Memory B cell (primary cell): Measurements from ENCODE around the gene CLDN24.

ENCODE experiments used
- ATAC-seq: fragments of 150-1000 bp; cut with Tn5 transposase; 2 replicates; pipeline ENCODE4 v1.10.0; 2021; ENCODE audit warnings: low read depth, mild to moderate bottlenecking, moderate library complexity
- DNase-seq, 2 donors: peaks; one replicate each; pipeline ENCODE4 v3.0.0; 2022; ENCODE audit warnings: low spot score in 2 of 2
- H3K27ac Mint-ChIP-seq: one replicate; pipeline ENCODE4 v1.8.0; 2022; ENCODE audit warnings: mild to moderate bottlenecking, moderate library complexity, mixed read lengths
- H3K27me3 Mint-ChIP-seq: one replicate; pipeline ENCODE4 v1.8.0; 2022; ENCODE audit warnings: mixed read lengths
- H3K36me3 Mint-ChIP-seq: one replicate; pipeline ENCODE4 v1.8.0; 2022; ENCODE audit warnings: mild to moderate bottlenecking, mixed read lengths
- H3K4me1 Mint-ChIP-seq: one replicate; pipeline ENCODE4 v1.8.0; 2022; ENCODE audit warnings: mixed read lengths
- H3K4me3 Mint-ChIP-seq: one replicate; pipeline ENCODE4 v1.8.0; 2022; ENCODE audit warnings: mild to moderate bottlenecking, moderate library complexity, mixed read lengths
- H3K9me3 Mint-ChIP-seq: one replicate; pipeline ENCODE4 v1.8.0; 2022; ENCODE audit warnings: mixed read lengths

Gene CLDN24

DNA sequence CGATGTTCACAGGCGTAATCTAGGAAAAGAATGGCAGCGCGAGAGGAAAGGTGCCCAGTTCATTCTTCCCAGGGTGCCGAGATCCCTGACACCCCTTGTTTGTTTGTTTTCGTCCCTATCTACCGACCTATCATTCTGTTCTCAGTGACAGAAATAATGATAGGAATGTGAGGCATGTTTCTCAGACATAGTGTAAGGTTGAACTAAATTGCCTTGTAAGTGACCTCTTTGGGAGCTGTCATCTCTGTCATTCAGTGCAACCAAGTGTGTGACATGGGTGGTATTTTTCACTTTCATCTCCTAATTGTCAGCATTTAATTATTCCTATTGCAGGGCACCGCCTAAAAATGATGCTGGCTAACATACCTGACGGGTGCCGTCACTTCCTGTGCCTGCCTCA lies 26.5 kb downstream of the CLDN24 start:
- Mint-ChIP-seq H3K9me3 (no peaks in the 10 kb centered on the region), H3K4me1 (peaks cover 3% of the 10 kb centered on the region), H3K27ac (no peak overlapping the region), H3K27me3 (peaks cover 1% of the 10 kb centered on the region), H3K36me3 (no peaks in the 10 kb centered on the region), H3K4me3 (no peak overlapping the region)
- DNase-seq (no peak), ATAC-seq (no peak)

DNA sequence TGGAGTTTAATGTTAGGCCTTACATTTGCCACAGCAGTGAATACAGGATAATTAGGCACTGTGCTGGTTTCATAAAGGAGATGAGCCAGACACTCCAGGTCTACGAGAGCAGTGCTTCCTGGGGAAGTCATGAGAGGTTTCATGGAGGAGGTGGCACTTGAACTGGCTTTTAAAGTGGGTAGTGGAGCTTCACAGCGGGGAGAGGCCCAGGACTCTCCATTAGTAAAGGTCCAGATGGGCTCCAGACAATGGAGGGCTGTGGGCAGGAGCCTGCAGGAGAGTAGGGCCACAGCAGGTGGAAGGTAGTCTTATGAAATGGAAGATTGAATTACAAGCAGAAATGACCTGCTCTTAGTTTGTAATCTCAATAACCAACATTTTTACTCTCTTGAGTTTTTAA lies 31.2 kb downstream of the CLDN24 start:
- H3K27ac Mint-ChIP-seq = no peak overlapping the region
- no peaks in the 10 kb centered on the region for H3K9me3 Mint-ChIP-seq
- DNase-seq = no peak
- H3K27me3 Mint-ChIP-seq = peaks cover 8% of the 10 kb centered on the region
- H3K4me3 Mint-ChIP-seq = no peak overlapping the region
- H3K4me1 Mint-ChIP-seq = no peaks in the 10 kb centered on the region
- no peak for ATAC-seq
- H3K36me3 Mint-ChIP-seq = no peaks in the 10 kb centered on the region

DNA sequence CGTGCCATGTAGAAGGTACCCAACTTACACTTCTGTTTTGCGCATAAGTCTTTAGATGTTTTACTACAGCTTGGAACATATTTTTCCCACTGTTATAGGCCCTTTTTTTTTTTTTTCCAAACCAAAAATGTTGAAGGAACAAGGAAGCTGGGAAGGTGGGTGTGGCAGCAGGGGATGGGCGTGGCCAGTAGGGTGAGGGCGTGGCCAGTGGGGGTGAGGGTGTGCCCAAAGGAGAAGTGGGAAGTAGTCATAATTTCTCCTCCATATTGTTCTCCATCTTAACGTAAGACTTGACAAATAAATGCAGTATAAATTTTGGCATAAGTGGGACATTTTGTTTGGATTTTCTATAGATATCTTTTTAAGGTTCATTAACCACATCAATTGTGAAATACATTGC lies 32.5 kb downstream of the CLDN24 start:
- Mint-ChIP-seq H3K36me3 (no peaks in the 10 kb centered on the region), H3K27me3 (peaks cover 10% of the 10 kb centered on the region), H3K4me1 (no peaks in the 10 kb centered on the region), H3K9me3 (no peaks in the 10 kb centered on the region), H3K4me3 (no peak overlapping the region), H3K27ac (no peak overlapping the region)
- DNase-seq (no peak), ATAC-seq (no peak)

DNA sequence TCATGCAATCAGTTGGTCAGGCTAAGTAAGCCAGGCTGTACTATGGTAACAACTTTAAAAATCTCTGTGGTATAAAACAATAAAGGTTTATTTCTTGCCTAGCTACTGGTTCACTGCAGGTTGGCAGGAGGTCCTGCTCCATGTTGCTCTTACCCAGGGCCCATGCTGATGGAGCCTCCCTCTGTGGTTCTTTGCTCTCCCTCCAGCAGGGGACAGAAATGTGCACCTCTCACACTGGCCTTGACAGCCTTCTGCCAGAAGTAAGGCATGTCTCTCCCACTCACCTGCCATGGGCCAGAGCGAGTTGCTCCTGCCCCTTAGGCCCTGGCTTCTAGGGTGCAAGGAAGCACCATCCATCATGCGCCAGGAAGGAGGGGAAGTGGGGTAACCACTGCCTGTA lies 33.3 kb downstream of the CLDN24 start:
- Mint-ChIP-seq H3K27me3 (peaks cover 12% of the 10 kb centered on the region), H3K9me3 (no peaks in the 10 kb centered on the region), H3K4me3 (no peak overlapping the region), H3K36me3 (no peaks in the 10 kb centered on the region), H3K4me1 (no peaks in the 10 kb centered on the region), H3K27ac (no peak overlapping the region)
- DNase-seq (no peak), ATAC-seq (no peak)

DNA sequence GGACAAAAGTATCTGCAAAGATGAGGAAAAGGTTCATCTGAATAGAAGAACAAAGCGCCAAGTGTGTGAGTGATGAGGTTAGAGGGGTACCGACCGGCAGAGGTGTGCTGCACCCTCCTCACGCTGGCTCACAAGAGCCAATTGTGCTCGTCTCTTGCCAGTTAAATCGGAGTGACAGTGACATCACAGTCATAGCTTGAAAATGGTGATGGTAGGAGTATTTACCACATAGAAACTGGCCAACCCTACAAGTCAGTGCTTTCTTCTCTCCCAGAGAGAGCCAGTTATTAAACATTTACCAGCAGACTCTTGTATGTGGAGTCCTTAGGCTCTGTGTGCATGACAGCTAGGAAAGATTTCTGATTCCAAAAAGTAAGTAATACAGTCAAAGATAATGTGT lies 34.5 kb downstream of the CLDN24 start:
- DNase-seq = no peak
- H3K4me1 Mint-ChIP-seq = no peaks in the 10 kb centered on the region
- no peak overlapping the region for H3K27ac Mint-ChIP-seq
- no peaks in the 10 kb centered on the region for H3K36me3 Mint-ChIP-seq
- no peaks in the 10 kb centered on the region for H3K9me3 Mint-ChIP-seq
- peaks cover 13% of the 10 kb centered on the region for H3K27me3 Mint-ChIP-seq
- ATAC-seq = no peak
- H3K4me3 Mint-ChIP-seq = no peak overlapping the region

DNA sequence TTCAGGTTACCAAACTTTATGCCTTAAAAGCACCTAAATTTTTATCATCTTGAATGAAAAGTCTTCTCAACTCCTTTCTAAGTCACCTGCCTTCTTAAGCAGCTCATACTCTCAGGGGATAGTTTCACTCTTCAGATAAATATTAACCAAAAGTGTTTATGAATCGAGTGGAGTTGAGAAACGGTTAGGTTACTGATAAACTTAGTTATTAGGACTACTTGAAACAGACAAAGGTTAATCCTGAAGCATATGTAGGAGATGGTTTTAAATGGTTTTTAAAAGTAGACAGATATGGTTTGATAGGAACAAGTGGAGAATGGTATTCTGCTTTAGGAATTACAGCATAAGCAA lies 34.9 kb downstream of the CLDN24 start:
- no peaks in the 10 kb centered on the region for H3K36me3 Mint-ChIP-seq
- H3K27me3 Mint-ChIP-seq = peaks cover 14% of the 10 kb centered on the region
- H3K4me3 Mint-ChIP-seq = no peak overlapping the region
- H3K9me3 Mint-ChIP-seq = no peaks in the 10 kb centered on the region
- H3K4me1 Mint-ChIP-seq = no peaks in the 10 kb centered on the region
- ATAC-seq = no peak
- no peak for DNase-seq
- no peak overlapping the region for H3K27ac Mint-ChIP-seq

DNA sequence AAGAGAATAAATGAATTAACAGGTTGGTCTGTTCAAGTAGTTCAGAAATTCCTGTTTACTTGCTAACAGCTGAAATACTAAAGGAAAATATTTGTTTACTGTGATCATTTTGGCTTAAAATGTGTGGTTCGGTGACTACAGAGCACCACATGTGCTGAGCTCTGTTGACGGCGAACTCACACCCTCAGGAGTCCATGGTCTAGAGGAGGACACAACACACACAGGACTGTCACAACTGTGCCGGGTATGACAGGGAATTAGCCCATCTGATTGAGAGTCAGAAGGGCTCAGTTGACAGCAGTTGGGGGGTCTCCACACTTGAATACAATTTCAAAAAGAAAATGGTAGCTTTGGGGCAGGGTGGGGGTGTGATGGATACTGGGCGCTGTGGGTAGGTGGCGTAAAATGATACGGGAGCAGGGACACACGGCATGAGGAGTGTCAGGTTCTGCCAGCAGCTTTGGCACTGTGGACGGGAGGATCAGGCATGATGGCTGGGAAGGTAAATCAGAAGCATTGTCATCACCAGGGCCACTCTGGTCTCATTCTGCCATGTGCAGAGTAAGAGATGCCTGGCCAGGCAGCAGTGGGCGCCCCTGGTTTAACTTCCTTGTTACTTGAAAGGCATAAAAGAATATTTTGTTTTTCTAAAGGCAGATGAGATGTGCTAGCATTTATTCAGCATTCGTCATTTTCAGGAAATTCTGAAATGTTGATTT lies 35.5 kb downstream of the CLDN24 start:
- H3K27ac Mint-ChIP-seq = no peak overlapping the region
- no peaks in the 10 kb centered on the region for H3K9me3 Mint-ChIP-seq
- ATAC-seq (no peak), DNase-seq (no peak)
- no peaks in the 10 kb centered on the region for H3K4me1 Mint-ChIP-seq
- no peaks in the 10 kb centered on the region for H3K36me3 Mint-ChIP-seq
- H3K27me3 Mint-ChIP-seq = peaks cover 14% of the 10 kb centered on the region
- no peak overlapping the region for H3K4me3 Mint-ChIP-seq

DNA sequence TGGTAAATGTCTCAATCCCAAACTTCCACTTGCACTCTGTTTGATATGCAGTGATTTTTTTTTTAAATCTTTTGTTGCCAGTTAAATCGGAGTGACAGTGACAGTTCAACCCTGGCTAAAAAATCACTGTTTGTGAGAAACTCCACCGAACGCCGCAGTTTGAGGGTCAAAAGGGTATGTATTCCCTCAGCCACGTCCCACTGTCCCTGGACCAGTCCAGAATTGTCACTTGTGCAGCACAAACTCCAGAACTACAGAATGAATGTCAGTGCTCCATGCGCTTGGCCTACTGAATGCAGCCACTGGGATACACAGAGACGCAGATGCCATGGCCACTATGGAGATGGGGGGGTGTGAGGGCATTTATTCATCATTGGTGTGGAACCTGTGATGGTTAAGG lies 36.3 kb downstream of the CLDN24 start:
- H3K27ac Mint-ChIP-seq = no peak overlapping the region
- no peak overlapping the region for H3K4me3 Mint-ChIP-seq
- H3K27me3 Mint-ChIP-seq = peaks cover 14% of the 10 kb centered on the region
- DNase-seq = no peak
- ATAC-seq = no peak
- no peaks in the 10 kb centered on the region for H3K4me1 Mint-ChIP-seq
- H3K9me3 Mint-ChIP-seq = no peaks in the 10 kb centered on the region
- no peaks in the 10 kb centered on the region for H3K36me3 Mint-ChIP-seq

DNA sequence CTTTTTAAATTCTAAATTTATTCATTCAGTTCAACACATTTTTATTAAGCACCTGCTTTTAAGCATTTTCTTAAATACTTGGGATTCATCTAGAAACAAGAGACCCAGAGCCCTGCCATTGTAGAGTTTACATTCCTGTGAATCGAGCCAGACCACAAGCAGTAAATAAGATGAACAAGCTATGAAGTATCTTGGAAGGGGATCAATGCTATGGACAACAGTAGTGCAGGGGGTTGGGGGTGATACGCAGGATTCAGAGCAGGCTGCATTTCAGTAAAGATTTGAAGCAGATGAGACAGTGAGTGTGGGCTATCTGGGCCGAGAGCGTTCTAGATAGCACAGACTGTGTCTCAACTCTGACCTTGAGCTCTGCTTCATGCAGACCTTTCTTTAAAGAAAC lies 37.3 kb downstream of the CLDN24 start:
- H3K27me3 Mint-ChIP-seq = peaks cover 14% of the 10 kb centered on the region
- H3K9me3 Mint-ChIP-seq = no peaks in the 10 kb centered on the region
- no peaks in the 10 kb centered on the region for H3K4me1 Mint-ChIP-seq
- DNase-seq = no peak
- no peak for ATAC-seq
- no peak overlapping the region for H3K27ac Mint-ChIP-seq
- no peaks in the 10 kb centered on the region for H3K36me3 Mint-ChIP-seq
- no peak overlapping the region for H3K4me3 Mint-ChIP-seq

DNA sequence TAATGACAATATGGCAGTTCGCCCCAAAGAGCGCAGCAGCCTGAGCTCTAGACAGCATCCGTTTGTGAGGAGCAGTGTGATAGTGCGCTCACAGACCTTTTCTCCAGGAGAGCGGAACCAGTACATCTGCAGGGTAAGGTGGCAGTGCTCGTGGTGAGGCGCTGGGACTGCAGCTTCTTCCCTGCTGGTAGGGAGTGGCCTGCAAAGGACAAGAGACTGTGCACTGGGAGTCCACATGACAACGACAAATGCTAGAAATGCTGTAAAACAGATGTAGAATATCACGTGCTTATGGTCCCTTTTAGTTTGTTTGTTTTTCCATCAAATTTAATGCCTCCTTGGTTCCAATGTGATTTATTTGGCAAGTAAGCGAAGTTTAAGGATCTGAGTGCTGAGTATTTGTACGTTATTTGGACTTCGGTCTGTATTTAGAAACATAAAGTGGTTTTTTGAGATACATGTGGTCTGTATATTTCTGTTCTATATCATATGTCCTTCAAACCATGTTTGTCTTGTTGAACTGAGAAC lies 37.9 kb downstream of the CLDN24 start:
- ATAC-seq (no peak), DNase-seq (no peak)
- no peak overlapping the region for H3K4me3 Mint-ChIP-seq
- H3K36me3 Mint-ChIP-seq = no peaks in the 10 kb centered on the region
- H3K27ac Mint-ChIP-seq = no peak overlapping the region
- H3K27me3 Mint-ChIP-seq = peaks cover 14% of the 10 kb centered on the region
- H3K4me1 Mint-ChIP-seq = no peaks in the 10 kb centered on the region
- no peaks in the 10 kb centered on the region for H3K9me3 Mint-ChIP-seq

DNA sequence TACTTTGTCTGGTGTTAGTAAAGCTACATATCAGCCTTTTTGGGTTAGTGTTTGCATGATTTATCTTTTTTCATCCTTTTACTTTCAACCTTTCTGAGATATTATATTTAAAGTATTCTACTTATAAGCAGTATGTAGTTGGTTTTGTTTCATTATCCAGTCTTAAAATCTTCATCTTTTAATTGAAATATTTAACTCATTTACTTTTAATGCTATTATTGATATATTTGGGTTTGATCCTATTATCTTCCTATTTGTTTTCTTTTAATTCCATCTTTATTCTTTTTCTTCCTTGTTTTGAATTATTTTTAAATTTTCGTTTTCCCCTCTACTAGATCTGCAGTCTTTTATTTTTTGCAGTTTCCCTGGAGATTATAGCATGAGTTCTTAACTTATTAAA lies 46.1 kb downstream of the CLDN24 start:
- Mint-ChIP-seq H3K27me3 (no peaks in the 10 kb centered on the region), H3K9me3 (peaks cover 8% of the 10 kb centered on the region), H3K27ac (no peak overlapping the region), H3K4me3 (no peak overlapping the region), H3K4me1 (no peaks in the 10 kb centered on the region), H3K36me3 (no peaks in the 10 kb centered on the region)
- no peak for ATAC-seq
- DNase-seq = no peak

DNA sequence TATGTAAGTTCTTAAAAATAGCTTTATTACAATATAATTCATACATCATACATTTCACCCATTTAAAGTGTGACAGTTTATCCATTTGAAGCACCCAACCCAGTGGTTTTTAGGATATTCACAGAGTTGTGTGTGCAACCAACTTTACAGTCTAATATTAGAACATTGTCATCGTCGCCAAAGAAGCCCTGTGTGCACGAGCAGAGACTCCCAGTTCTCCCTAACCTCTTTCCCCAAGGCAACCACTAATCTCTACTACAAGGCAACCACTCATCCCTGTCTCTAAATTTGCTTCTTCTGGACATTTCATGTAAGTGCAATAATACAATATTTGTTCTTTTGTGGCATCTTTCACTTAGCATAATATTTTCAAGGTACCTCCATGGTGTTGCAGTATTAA lies 49.8 kb downstream of the CLDN24 start:
- Mint-ChIP-seq H3K4me1 (no peaks in the 10 kb centered on the region), H3K27me3 (peaks cover 1% of the 10 kb centered on the region), H3K36me3 (no peaks in the 10 kb centered on the region), H3K9me3 (peaks cover 8% of the 10 kb centered on the region), H3K4me3 (no peak overlapping the region), H3K27ac (no peak overlapping the region)
- no peak for ATAC-seq
- no peak for DNase-seq
